ENCODE measurements around the gene LRTM1.
A peak's percentile ranks its signal among the peaks of the same experiment; 100 is the strongest.

LRTM1 gene

DNA sequence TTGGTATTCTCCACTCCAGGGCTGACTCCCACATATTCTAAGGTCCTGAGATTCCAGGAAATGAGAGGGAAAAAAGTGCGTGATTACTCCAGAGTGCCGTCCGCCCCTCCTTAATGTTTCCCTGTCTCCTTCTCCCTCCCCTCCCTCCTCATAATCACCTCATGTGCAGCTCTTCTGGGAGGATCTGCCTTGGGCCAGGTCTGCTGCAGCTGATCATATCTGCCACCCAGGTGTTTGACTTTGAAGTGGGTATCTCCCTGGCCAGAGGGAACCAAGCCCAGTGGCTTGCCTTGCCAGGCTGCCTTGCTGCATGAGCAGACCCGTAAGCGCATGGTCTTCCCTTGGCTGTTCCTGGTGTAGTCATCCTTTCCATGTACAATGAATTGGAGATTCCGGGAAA is 28.1 kb upstream of the LRTM1 start:
- DNase-seq (ENCODE audit: insufficient read length, low spot score) (no peak), FAIRE-seq (no peak)
- TF ChIP-seq, protein P1, sequence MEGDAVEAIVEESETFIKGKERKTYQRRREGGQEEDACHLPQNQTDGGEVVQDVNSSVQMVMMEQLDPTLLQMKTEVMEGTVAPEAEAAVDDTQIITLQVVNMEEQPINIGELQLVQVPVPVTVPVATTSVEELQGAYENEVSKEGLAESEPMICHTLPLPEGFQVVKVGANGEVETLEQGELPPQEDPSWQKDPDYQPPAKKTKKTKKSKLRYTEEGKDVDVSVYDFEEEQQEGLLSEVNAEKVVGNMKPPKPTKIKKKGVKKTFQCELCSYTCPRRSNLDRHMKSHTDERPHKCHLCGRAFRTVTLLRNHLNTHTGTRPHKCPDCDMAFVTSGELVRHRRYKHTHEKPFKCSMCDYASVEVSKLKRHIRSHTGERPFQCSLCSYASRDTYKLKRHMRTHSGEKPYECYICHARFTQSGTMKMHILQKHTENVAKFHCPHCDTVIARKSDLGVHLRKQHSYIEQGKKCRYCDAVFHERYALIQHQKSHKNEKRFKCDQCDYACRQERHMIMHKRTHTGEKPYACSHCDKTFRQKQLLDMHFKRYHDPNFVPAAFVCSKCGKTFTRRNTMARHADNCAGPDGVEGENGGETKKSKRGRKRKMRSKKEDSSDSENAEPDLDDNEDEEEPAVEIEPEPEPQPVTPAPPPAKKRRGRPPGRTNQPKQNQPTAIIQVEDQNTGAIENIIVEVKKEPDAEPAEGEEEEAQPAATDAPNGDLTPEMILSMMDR (IDR thresholded peaks at IDR 0.05; ENCODE audit: insufficient read depth, missing control alignments) = no peak

DNA sequence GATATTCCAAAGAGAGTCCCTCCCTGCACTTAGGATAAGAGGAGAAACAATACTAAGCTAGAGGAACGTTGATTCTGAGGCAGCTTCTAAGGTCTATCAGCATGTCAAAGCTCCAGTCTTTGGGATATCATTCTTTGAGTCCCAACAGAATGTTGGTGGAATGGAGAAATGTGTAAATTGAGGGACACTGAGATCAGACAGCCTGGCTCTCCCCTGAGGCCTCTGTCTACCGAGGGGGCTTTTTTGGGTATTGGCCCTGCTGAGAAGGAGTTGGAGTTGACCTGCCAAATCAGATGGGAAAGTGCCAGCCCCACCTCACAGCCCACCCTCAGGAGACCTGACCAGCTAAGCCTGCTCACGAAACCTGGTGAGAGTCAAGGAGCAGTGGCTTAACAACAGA is 27.6 kb upstream of the LRTM1 start:
- TF ChIP-seq, protein P1 (IDR thresholded peaks at IDR 0.05; ENCODE audit: insufficient read depth, missing control alignments) = no peak
- no peak for FAIRE-seq
- DNase-seq (ENCODE audit: insufficient read length, low spot score) = no peak

DNA sequence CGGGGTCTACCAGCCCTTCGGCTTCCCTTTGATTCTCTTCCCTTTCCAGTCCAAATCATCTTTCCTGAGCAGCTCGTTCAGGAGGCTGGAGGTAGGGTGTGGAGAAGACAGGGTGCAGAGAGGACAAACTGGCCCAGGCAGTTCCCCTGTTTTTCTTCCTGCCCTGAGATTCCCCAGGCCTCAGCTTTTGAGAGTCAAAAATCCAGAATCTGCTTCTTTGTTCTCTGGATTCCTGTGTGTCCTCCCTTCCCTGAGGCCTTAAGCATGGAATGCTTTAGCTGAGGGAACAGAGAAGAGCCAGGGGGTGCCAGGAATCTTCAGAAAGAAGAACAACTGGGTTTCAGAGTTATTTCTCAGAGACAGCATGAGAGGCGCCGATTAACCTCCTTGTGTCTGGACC is 26.7 kb upstream of the LRTM1 start:
- TF ChIP-seq, protein P1 (IDR thresholded peaks at IDR 0.05; ENCODE audit: insufficient read depth, missing control alignments) = no peak
- no peak for FAIRE-seq
- no peak for DNase-seq (ENCODE audit: insufficient read length, low spot score)

DNA sequence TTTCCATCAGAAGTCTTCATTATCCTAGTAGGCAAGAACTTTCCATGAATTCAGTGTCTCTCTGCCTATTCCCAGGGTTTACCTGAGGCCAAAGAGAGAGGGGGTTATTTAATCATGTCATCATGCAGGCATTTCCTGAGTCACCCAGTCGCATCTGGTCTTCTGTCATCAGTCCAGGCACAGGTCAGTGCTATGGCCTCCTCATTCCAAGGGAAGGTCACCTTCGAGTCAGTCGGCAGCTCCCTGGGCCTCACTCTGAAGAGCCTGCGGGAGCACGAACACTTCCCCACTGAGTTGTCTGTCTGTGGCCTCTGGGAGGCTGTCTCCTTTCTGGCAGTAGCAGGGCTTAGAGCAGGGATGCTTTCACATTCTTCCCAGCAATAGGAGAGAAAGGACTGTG is 26.2 kb upstream of the LRTM1 start:
- DNase-seq (ENCODE audit: insufficient read length, low spot score) (no peak), FAIRE-seq (no peak)
- TF ChIP-seq, protein P1 (IDR thresholded peaks at IDR 0.05; ENCODE audit: insufficient read depth, missing control alignments) = no peak

DNA sequence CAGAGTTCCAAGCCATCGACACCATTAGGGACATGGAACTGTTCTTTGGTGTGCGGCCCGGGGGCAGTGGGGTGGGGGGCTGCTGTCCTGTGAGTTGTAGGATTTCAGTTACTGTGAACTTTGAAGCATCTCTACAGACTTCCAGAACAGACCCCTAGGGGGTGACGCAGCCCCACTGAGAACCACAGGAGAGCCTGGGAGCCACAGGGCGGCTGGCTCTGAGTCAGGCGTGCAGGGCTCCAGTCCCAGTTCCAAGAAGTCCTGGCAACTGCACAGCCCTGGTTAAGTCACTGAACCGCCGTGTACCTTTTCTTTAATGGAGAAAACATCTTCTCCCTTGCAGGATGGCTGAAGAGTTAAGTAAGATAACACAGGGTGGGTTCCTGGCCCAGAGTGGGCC is 23.5 kb upstream of the LRTM1 start:
- TF ChIP-seq, protein P1 (IDR thresholded peaks at IDR 0.05; ENCODE audit: insufficient read depth, missing control alignments) = peak; percentile 30
- FAIRE-seq (no peak), DNase-seq (ENCODE audit: insufficient read length, low spot score) (no peak)

DNA sequence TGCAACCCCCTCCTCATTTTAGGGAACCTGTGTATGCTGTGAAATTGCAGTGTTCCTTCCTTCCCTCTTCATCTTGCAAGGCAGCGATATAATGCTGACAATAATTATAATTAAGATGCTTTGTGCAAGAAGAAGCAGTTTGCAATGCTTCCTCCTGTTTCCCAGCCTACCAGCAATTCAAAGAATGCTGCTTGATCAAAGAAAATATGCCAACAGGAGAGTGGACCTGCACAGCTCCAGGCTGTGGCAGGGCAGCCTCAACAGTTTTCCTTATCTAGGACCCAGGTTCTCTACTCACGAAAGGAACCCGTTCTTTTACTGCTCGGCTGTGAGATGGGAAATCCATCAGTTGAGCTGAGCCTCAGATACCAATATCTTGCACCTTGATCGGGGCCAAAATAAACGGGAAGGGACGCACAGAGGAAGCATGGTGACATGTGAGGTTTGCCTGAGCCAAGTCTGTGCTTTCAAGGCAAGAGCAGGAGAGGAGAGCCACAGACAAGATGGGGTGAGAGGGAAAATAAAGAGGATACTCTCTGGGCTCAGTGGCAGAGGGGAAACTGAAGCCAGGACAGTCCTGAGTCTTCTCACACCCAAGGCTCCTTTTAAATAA is 22.6 kb upstream of the LRTM1 start:
- FAIRE-seq (no peak), DNase-seq (ENCODE audit: insufficient read length, low spot score) (no peak)
- TF ChIP-seq, protein P1 (IDR thresholded peaks at IDR 0.05; ENCODE audit: insufficient read depth, missing control alignments) = no peak

DNA sequence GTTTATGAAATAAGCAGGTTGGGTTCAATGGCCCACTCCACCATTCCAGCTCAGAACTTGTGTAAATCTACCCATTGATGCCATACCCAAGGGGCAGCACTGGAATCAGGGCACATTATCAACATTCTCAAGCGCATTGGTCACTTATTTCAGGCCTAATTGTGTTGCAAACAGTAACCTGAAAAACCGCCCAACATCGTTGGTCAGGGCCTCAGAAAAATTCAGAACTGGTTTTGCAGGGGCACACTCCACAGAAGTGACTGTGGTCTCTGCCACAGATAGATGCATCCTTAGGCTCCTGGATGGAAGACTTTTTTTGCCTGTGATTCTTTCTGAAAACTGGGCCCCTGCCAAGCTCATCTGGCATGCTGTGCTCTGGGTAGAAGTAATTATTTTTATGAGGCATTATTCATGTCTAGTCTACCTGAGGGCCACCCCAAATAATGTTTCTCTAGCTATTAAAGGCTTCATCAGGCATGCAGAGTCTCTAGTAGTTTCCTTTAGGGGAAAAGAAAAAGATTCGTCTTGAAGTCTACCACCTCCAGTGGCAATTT is 21.7 kb upstream of the LRTM1 start:
- DNase-seq (ENCODE audit: insufficient read length, low spot score) = no peak
- FAIRE-seq = no peak
- TF ChIP-seq, protein P1 (IDR thresholded peaks at IDR 0.05; ENCODE audit: insufficient read depth, missing control alignments) = no peak
